HG03280 (cell line): ENCODE data around the gene PLCB1.
"Not testable (repeated sequence)": the region's sequence is repeated elsewhere in the genome, so short reads cannot be mapped to it uniquely, and the experiment has no call there.

Experiments used
- ATAC-seq: cut with Tn5 transposase; IDR thresholded peaks from one replicate; pipeline ENCODE4 v1.9.1; 2021; ENCODE audit warnings: mild to moderate bottlenecking, moderate library complexity; ENCODE audit not compliant: unreplicated experiment

The PLCB1 gene

GRCh38 chr20:8362457-8362856 lies 230.4 kb downstream of the PLCB1 start:
- ATAC-seq = no peak

- ATAC-seq = no peak
Observed at GRCh38 chr20:8363970-8364733, 232.1 kb downstream of the PLCB1 start.

GRCh38 chr20:8364734-8365078 lies 232.6 kb downstream of the PLCB1 start:
- no peak for ATAC-seq

- no peak for ATAC-seq
Observed at GRCh38 chr20:8365634-8366033, 233.6 kb downstream of the PLCB1 start.

DNA sequence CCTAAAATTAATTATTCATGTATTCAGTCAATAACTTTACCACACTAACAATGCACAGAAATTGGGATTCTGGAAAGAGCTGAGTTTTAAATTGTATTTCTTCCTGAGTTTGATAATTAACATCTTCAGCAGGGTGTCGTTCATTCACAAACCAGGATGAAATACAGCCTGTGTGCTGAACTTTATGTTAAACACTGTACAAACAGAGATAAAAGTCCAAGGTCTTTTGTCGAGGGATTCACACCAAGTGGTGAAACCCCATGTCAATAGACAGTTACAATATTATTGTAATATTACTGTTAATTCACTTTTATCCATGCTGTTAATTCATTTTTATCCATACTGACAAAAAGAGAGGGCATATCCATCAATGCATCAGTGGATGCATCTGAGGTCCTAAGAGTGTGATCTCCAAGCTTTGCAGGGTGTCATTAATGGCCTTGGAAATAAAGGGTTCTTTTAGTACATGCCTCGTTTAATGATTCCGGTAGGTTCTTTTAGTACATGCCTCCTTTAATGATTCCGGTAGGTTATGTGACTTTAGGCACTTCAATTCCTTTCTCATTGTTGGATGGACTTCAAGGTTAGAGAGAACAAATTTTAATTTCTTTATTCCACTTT lies 234.3 kb downstream of the PLCB1 start:
- ATAC-seq = no peak

DNA sequence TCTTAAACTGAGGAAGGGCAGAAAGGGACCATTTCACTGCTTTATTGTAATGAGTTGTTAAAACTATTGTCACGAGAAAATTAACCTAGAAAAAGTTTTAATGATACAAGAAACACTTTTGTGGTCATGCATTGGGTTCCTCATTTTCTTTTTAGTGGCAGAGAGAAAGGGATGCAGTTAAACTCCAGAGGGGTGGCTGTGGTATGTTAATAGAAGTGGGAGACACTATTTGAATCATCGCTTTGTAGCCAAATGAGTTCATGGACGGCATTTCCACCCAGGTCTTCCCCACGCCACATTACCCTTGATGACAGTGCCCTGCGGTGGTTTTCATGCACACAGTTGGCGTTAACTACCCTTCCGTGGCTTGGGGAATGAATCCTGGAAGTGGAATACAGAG lies 235.6 kb downstream of the PLCB1 start:
- ATAC-seq = no peak

DNA sequence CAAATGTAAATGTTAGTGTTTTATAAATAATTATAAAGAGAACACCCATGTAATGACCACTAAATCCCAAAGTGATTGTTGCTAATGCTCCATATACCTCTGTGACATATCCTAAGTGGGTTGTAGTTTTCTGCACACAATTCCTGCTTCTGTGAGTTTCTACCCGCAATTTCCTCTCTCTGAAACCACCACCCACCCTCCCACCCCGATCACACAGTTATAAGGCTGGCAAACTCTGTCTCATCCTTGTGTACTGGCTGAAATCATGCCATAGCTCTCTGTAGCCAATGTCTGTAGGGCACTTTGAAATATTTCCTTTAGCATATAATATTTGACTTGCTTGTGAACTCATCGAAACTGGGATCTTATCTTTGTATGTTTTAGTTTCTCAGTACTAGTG lies 236.6 kb downstream of the PLCB1 start:
- no peak for ATAC-seq

DNA sequence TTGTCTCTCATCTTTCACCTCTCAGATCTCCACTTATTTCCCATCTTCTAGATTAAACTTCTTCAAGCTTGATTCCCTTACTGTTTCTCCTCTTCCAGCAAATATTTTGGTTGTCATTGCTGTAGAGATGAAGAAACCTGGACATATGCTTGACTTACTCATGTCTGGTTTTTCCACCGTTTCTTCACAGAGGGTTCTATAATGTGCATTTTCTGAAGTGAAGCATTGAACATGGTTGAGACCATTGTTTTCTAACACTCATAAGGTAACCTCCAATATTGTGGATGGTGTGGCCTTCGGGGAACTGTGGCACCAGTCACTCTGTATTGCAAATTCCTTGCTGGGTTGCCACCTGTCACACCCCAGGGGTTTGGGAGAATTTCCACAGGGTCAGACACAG lies 237.2 kb downstream of the PLCB1 start:
- ATAC-seq = no peak

- ATAC-seq = no peak
Observed at GRCh38 chr20:8370774-8371173, 238.7 kb downstream of the PLCB1 start.

DNA sequence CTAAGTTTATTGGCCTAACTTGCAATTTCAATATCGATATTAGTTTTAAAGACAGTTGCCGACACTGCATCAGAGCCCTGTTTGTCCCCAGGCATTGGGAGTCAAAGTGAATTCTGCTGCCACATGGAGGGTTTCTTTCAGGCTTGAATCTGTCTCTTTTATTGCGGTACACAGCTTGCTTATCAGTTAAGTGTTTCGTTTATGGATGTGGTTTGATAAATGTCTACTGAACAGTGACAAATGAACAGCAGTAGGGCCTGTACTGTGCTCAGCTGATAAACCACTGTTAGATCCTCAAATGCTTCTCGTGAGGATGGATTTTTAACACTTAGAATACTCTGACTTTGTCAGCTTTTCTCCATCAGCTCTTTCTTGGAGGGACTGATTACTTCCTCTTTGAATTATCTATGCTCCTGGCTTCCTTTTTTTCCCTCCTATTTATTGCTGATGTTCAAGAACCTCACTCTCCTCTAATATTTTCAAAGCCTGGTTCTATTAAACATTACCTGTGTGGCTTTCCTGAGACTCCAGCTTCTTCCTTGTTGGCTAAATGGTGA lies 240.8 kb downstream of the PLCB1 start:
- no peak for ATAC-seq

DNA sequence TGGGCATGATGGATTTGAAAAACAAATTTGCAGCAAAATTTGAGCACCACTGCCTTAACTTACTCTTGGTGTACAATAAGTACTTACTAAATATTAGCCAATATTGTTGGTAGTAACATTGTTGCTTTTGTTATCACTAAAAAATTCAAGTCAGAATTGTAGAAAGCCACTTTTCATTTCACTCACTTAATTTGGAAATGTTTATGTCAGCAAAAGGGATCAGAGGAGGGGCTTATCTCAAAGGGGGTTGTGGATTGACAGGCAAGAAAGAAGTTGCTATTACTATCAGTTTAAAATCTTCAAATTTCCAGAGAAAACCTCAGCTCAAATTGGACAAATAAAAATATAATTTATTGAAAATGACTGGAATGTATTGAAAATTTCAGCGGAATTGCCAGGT lies 241.5 kb downstream of the PLCB1 start:
- no peak for ATAC-seq

DNA sequence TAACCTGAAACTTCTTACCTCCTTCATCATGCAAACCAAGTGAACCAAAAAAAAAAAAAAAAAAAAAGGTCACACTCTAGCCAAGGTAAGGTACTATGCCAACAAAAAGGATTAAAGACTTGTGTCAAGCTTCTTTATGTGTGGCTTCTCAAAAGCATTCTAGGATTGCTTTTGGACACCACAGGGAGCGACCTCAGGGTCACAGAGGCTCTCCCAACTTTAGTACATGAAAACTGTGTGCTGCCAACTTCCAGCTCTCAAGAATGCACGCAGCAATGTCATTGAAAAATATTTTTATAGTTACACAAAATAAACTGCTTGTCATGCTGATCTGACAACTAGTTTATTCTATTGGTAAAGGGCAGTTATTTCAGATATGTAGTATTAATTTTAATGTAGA lies 243.8 kb downstream of the PLCB1 start:
- ATAC-seq = no peak

GRCh38 chr20:8376940-8377339 lies 244.9 kb downstream of the PLCB1 start:
- ATAC-seq = no peak

- not testable (repeated sequence) for ATAC-seq
Observed at GRCh38 chr20:8379125-8379524, 247.1 kb downstream of the PLCB1 start.

GRCh38 chr20:8385247-8385646 lies 253.2 kb downstream of the PLCB1 start:
- no peak for ATAC-seq

GRCh38 chr20:8386991-8387390 lies 254.9 kb downstream of the PLCB1 start:
- no peak for ATAC-seq

DNA sequence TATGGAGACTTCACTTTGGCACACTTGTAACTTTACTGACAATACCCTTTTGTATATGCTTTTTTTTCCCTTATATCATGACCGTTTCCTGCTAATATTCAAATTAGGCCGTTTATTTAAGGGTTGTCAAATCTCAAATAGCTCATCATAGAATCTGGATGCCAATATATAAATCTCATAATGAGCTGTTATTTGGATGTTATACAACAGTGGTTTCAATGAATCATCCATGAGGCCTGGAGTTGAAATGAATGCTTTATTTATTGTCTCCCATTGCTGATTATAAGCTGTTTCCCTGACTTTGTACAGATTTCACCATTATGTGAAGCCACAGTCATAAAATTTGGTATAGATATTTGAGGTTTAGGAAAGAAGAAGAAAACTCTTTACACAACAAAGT lies 256.1 kb downstream of the PLCB1 start:
- no peak for ATAC-seq

- ATAC-seq = no peak
Observed at GRCh38 chr20:8388707-8389106, 256.6 kb downstream of the PLCB1 start.

DNA sequence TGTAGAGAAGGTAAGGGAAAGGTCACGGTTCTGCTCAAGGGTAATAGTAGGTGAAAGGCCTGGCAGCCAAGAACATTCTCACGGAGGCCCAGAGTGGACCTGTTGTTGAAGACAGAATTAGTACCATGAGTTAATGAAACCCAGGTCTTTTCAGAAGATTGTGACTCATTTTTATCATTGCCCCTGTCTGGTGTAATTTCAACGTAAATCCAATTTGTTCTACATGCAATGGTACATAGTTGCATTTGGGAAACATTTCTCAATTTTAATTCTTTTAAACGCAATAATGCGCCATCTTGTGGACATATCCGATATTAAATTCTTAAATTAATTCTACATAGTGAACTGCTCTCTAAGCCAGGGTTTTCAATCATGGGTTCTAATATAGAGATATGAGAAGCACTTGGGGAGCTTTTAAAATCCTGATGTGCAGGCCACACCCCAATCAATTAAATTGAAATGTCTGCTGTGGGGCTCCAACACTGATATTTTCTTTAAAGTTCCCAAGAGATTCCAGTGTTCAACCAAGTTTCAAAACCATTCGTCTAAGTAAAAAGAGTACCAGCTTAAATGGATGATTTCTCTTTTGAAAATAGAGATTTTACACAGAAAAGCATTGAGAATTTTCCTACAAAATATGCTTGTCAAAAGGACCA lies 257.4 kb downstream of the PLCB1 start:
- no peak for ATAC-seq

GRCh38 chr20:8390037-8390433 lies 258.0 kb downstream of the PLCB1 start:
- no peak for ATAC-seq

DNA sequence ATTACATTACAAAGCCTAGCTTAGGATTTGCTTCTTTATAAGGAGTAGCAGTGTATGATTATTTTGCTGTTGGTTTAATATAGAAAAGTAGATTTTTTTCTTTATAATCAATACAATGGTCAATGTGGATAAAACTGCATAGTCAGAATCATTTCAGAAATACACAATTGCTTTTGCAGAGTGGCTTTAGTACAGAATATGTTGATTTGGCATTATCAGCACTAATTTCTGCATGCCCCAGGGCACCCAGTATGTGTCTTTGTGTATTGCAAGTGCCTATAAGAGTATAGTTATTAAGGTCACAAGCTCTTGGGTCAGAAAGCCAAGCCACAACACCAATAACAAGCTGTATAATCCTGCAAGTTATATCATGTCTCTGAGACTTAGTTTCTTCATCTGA lies 258.4 kb downstream of the PLCB1 start:
- ATAC-seq = no peak

GRCh38 chr20:8393381-8393780 lies 261.3 kb downstream of the PLCB1 start:
- no peak for ATAC-seq
